DMS153 (cell line): ENCODE data around the gene IL18BP.

Experiments
- DNase-seq: peaks from one replicate; lab custom pipeline; 2025; lab: John Stamatoyannopoulos, UW

Gene IL18BP

GRCh38 chr11:71998649-71999310 is at the start of gene IL18BP:
Gene IL18BP (plus strand): TSS chr11:71998909. CDS start chr11:71999985, 1,076 bp downstream.
- no peak for DNase-seq

GRCh38 chr11:71949034-71949433 is 49.7 kb upstream of the IL18BP start:
- DNase-seq: no peak

- no peak for DNase-seq
Observed at GRCh38 chr11:71951741-71952310, 46.9 kb upstream of the IL18BP start.

GRCh38 chr11:71955898-71956456 is 42.7 kb upstream of the IL18BP start:
- no peak for DNase-seq

GRCh38 chr11:71962428-71963038 is 36.2 kb upstream of the IL18BP start:
- DNase-seq: no peak

- DNase-seq: no peak
Observed at GRCh38 chr11:71963468-71963867, 35.2 kb upstream of the IL18BP start.

- DNase-seq: no peak
Observed at GRCh38 chr11:71964641-71965040, 34.1 kb upstream of the IL18BP start.

- no peak for DNase-seq
Observed at GRCh38 chr11:71971680-71972079, 27.0 kb upstream of the IL18BP start.

- no peak for DNase-seq
Observed at GRCh38 chr11:71976551-71976950, 22.2 kb upstream of the IL18BP start.

GRCh38 chr11:71977090-71977489 is 21.6 kb upstream of the IL18BP start:
- no peak for DNase-seq

- no peak for DNase-seq
Observed at GRCh38 chr11:71977743-71978418, 20.8 kb upstream of the IL18BP start.

GRCh38 chr11:71979094-71979493 is 19.6 kb upstream of the IL18BP start:
- no peak for DNase-seq

GRCh38 chr11:71979602-71980001 is 19.1 kb upstream of the IL18BP start:
- DNase-seq: no peak

- no peak for DNase-seq
Observed at GRCh38 chr11:71986131-71986530, 12.6 kb upstream of the IL18BP start.

- DNase-seq: no peak
Observed at GRCh38 chr11:71987521-71987920, 11.2 kb upstream of the IL18BP start.

- no peak for DNase-seq
Observed at GRCh38 chr11:71988050-71988449, 10.7 kb upstream of the IL18BP start.

- DNase-seq: no peak
Observed at GRCh38 chr11:71990701-71991100, 8.0 kb upstream of the IL18BP start.

- DNase-seq: no peak
Observed at GRCh38 chr11:71991494-71991893, 7.2 kb upstream of the IL18BP start.

GRCh38 chr11:71992136-71992730 is 6.5 kb upstream of the IL18BP start:
- DNase-seq: no peak

GRCh38 chr11:71994786-71995185 is 3.9 kb upstream of the IL18BP start:
- no peak for DNase-seq

GRCh38 chr11:71995726-71996291 is 2.9 kb upstream of the IL18BP start:
- DNase-seq: no peak

- DNase-seq: no peak
Observed at GRCh38 chr11:71996517-71996916, 2.2 kb upstream of the IL18BP start.
